C1 segment of cervical spinal cord (tissue), 14 donors: ENCODE results near the gene LUC7L.
"Not testable (repeated sequence)": the region's sequence is repeated elsewhere in the genome, so short reads cannot be mapped to it uniquely, and the experiment has no call there.

Source experiments
- DNase-seq, 14 donors: peaks; one replicate each; lab custom pipeline; 2025; lab: John Stamatoyannopoulos, UW

LUC7L gene

GRCh38 chr16:263944-264343 lies 34.7 kb upstream of the LUC7L start:
- DNase-seq, result no peak

DNA sequence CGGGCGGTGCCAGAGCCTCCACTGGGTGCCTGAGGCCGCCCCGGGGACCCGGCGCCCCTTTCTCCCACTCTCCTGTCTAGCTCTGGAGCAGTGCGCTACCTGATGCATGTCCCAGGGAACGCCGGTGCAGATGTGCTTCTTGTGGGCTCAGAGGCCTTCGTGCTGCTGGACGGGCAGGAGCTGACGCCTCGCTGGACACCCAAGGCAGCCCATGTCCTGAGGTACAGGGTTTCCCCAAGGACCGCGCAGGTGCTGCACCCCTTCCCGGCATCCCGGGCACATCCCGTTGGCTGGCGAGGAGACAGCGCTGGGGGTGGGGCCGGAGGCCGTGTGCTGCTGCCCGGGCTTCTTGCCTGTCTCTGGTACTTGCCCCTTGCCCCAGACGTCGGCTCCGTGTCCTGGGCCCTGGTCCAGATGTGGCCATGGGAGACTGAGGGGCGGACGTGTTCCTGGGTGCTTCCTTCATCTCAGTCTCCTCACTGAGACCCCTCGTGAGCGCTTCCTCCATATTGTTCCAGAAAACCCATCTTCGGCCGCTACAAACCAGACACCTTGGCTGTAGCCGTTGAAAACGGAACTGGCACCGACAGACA lies 34.0 kb upstream of the LUC7L start:
- DNase-seq, result no peak

DNA sequence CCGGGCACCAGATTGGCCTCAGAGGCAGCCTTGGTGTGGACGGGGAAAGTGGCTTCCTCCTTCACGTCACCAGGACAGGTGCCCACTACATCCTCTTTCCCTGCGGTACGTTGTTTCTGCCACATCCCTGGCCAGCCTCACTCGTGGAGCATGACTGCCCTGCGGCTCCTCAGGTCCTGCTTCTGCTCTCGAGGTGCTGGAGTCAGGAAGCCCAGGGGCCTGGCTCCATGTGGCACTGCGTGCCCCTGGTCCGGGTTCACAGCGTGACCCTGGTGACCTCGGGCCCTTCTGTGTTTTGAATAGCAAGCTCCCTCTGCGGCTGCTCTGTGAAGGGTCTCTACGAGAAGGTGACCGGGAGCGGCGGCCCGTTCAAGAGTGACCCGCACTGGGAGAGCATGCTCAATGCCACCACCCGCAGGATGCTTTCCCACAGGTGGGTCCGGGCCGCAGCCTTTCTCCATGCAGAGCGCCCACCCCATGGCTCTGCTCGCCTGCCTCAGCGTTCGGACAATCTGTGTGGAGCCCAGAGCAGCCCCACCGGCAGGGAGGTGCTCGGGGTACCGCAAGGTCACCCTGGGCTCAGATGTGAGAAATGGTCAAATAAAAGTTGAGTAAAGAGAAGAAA lies 33.0 kb upstream of the LUC7L start:
- no peak for DNase-seq

- DNase-seq, result peak in 1 of 14 donors; percentile 79
Observed at GRCh38 chr16:261031-261691, 31.9 kb upstream of the LUC7L start.

DNA sequence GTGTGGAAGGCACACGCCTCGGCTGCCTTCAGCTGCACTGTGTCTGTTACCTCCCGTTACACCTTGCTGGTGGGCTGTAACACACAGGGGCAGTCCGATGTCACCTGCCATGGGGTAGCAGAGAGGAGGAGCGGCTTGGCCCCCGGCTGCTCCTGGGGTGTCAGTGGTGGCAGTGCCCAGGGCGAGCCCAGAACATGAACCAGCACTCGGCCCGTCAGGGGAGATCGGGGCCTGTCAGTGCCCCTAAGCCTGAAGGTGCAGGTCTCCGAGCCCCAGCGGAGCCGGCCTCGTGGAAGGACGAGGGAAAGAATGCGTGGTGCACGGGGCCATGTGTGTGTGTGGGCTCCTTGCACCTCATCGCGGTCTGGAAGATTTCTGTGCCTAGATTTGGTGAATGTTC lies 31.1 kb upstream of the LUC7L start:
- no peak for DNase-seq

GRCh38 chr16:259814-260253 lies 30.6 kb upstream of the LUC7L start:
- peak in 1 of 14 donors; percentile 89 for DNase-seq

GRCh38 chr16:259226-259625 lies 30.0 kb upstream of the LUC7L start:
- DNase-seq, result no peak

GRCh38 chr16:258091-258490 lies 28.8 kb upstream of the LUC7L start:
- DNase-seq, result not testable (repeated sequence)

GRCh38 chr16:255183-255582 lies 25.9 kb upstream of the LUC7L start:
- no peak for DNase-seq

DNA sequence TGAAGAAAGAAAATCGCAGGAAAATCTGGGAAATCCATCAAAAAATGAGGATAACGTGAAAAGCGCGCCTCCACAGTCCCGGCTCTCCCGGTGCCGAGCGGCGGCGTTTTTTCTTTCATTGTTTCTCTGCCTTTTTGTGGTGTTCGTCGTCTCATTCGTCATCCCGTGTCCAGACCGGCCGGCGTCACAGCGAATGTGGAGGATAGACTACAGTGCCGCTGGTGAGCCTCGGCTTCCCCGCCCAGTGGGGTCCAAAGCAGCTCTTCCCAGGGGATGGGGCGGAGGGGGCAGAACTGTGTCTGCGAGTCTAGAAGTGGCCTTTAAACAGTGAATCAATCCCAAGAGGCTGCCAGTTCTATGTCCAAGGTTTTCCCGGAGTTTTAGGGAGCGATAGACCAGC lies 25.2 kb upstream of the LUC7L start:
- no peak for DNase-seq

DNA sequence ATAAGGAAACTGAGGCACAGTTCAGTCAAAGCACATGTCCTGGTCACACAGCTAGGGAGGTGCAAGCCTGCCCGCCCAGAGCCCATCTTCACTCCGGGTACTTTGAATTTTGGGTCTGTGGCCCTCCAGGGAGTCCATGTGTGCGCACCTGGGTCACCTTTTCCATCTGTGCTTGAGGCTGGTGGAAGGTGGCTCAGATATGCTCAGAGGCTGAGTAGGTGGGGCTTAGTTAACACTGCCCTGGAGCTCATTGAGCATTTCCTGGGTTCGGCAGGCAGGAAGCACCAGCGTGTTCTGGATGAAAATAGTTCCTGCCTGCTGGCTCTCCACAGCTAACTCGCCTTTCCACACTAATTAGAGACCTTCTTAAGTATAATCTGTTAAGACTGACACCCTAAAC lies 24.6 kb upstream of the LUC7L start:
- DNase-seq, result no peak

GRCh38 chr16:252366-253337 lies 23.4 kb upstream of the LUC7L start:
- no peak for DNase-seq

GRCh38 chr16:249431-249830 lies 20.2 kb upstream of the LUC7L start:
- no peak for DNase-seq

GRCh38 chr16:247027-247426 lies 17.8 kb upstream of the LUC7L start:
- no peak for DNase-seq

- DNase-seq, result no peak
Observed at GRCh38 chr16:245105-245504, 15.9 kb upstream of the LUC7L start.

DNA sequence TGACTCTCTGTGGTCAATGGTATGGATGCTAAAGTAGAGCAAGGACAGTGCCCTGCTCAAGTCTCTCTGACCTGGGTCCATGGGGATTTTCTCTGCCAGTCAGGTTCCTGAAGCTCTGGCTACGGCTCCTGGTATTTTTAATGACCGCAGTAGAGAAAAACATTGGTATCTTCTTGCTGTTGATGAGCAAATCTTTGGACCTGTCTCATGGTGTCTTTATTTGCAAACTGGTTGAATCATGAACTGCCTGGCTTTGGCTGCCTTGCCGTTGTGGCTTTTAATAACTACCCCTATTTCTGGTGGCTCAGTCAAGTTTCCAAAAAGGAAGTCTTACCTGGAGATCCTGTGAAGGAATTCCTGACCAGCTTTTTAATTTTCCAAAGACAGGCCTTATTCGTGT lies 14.1 kb upstream of the LUC7L start:
- DNase-seq, result no peak

DNA sequence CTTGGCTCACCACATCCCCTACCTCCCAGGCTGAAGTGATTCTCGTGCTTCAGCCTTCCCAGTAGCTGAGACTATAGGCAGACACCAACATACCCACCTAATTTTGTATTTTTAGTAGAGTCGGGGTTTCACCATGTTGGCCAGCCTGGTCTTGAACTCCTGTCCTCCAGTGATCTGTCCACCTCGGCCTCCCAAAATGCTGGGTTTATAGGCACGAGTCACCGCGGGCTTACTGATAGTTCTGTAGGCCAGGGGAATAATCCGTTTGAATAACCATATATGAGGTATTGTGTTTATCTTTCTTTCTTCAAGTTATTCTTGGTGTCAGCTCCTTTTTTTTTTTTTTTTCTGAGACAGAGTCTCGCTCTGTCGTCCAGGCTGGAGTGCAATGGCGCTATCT lies 13.0 kb upstream of the LUC7L start:
- no peak for DNase-seq

- DNase-seq, result no peak
Observed at GRCh38 chr16:240559-240958, 11.3 kb upstream of the LUC7L start.

GRCh38 chr16:239948-240277 lies 10.7 kb upstream of the LUC7L start:
- peak in 7 of 14 donors; percentile 3 to 20 (median 15) for DNase-seq

DNA sequence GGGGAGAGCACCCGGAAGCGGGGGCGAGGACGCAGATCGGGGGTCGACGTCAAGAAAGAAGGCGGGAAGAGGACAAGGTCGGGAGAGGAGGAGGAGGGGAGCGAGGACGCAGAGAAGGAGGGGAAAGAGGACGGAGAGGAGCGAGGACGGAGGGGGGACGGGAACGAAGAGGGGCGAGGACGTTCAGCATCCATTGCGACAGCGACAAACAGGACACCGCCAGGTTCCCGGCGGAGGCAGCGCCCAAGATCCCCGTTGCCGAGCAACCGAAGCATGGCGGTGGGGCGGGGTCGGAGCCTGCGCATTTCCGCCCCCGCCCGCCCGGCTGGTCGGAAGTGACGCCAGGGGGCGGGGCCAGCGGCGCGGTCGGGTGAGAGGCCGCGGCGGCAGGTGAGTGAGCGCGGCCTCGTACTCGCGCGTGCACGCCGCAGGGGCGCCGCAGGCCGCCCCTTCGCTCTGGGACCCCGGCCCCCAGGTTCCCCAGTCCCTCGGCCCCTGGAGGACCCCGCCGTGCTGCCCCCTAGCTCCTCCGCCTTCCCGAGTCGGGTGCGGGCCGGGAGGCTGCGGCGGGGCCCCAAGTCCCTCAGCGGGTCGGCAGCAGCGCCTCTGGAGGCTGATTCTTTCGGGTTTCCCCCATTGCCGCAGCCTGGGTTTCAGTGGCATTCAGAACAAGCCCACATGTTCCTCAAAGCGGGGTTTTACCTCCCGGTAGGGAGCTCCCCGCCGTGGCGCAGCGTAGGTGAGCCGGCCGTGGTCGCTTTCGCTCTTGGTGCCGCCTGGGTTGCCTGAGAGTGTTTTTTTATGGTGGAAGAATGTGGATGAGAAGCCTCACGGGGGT lies 5.4 kb upstream of the LUC7L start, which contains the start of gene FAM234A:
FAM234A (plus strand) TSS at position 354 of the 838 bp plus-strand sequence. CDS start 19,593 bp downstream, outside the sequence.
- peak; percentile 28 to 92 (median 79) for DNase-seq

GRCh38 chr16:230949-231348 lies 1.7 kb upstream of the LUC7L start:
- no peak for DNase-seq
